ENCODE results near the gene HSPB1.

- TF ChIP-seq CTCF (IDR thresholded peaks at IDR 0.05) (no peak), POLR2A (IDR thresholded peaks at IDR 0.05) (no peak)
Measured at GRCh38 chr7:76353744-76354143, 51.3 kb downstream of the HSPB1 start.

Data from uterus (tissue), 2 donors.